Right atrium auricular region (tissue), 2 donors: ENCODE data around the gene GTPBP1. TPM values are rescaled to one million over a fixed set of nuclear protein-coding genes. Genes with fewer than 3 reads are reported as not detected.

Experiments used
- DNase-seq: peaks from one replicate; pipeline ENCODE4 v3.0.0-alpha.2; 2019; ENCODE audit warnings: low spot score
- H3K27ac ChIP-seq, 2 donors: fragments of 200-600 bp; sonication (generic); 1 replicate in 1 of 2; 2 replicates in 1 of 2; pipeline ENCODE4 v1.5.1; 2016 to 2019
- H3K27me3 ChIP-seq, 2 donors: fragments of 200-600 bp; sonication (generic); one replicate each; pipeline versions ENCODE4 v1.5.1 to v1.6.0; 2017 to 2019
- H3K36me3 ChIP-seq: fragments of 200-600 bp; sonication (generic); one replicate; pipeline ENCODE4 v1.5.1; 2016
- H3K4me1 ChIP-seq, 2 donors: fragments of 200-600 bp; sonication (generic); one replicate each; pipeline versions ENCODE4 v1.5.1 to v1.6.0; 2017 to 2019
- H3K4me3 ChIP-seq, 2 donors: fragments of 200-600 bp; sonication (generic); 1 replicate in 1 of 2; 2 replicates in 1 of 2; pipeline ENCODE4 v1.5.1; 2017 to 2019; ENCODE audit warnings: mild to moderate bottlenecking in 1 of 2, moderate library complexity in 1 of 2
- H3K9me3 ChIP-seq, 2 donors: fragments of 200-600 bp; sonication (generic); one replicate each; pipeline ENCODE4 v1.5.1; 2019
- CTCF ChIP-seq, 2 donors: fragments of 200-600 bp; sonication (generic); IDR thresholded peaks; one replicate each; pipeline ENCODE4 v1.5.1; 2019; ENCODE audit warnings: antibody characterized with exemption in 2 of 2
- total RNA-seq, 2 donors: library from RNA; depleted of rRNA; stranded (reverse); fragments of >200 nt; gene quantifications; one replicate each; pipeline ENCODE4 v1.1.0, GENCODE V29; 2016

Gene GTPBP1
- total RNA-seq, 2 donors from 2014 or later = 23.2 to 32.2 TPM

GRCh38 chr22:38770257-38770949, 64.7 kb downstream of the GTPBP1 start:
- no peak for DNase-seq
- TF ChIP-seq CTCF (IDR thresholded peaks at IDR 0.05) = no peak
- H3K9me3 ChIP-seq = no peaks in the 10 kb centered on the region
- H3K36me3 ChIP-seq = no peaks in the 10 kb centered on the region
- H3K4me3 ChIP-seq = no peak overlapping the region
- H3K27me3 ChIP-seq = no peaks in the 10 kb centered on the region
- H3K4me1 ChIP-seq = peaks cover 0 to 6% of the 10 kb centered on the region in 2 donors
- no peak overlapping the region for H3K27ac ChIP-seq

GRCh38 chr22:38772623-38772873, 66.8 kb downstream of the GTPBP1 start:
- DNase-seq = no peak
- H3K9me3 ChIP-seq = no peaks in the 10 kb centered on the region
- TF ChIP-seq CTCF (IDR thresholded peaks at IDR 0.05) = no peak
- no peaks in the 10 kb centered on the region for H3K27me3 ChIP-seq
- no peaks in the 10 kb centered on the region for H3K36me3 ChIP-seq
- no peak overlapping the region for H3K27ac ChIP-seq
- no peak overlapping the region for H3K4me3 ChIP-seq
- H3K4me1 ChIP-seq = peaks cover 0 to 16% of the 10 kb centered on the region in 2 donors

- Histone ChIP-seq H3K9me3 (no peaks in the 10 kb centered on the region), H3K27me3 (no peaks in the 10 kb centered on the region), H3K36me3 (peaks cover under 1% of the 10 kb centered on the region), H3K4me3 (no peak overlapping the region), H3K27ac (no peak overlapping the region), H3K4me1 (peaks cover 0 to 16% of the 10 kb centered on the region in 2 donors)
- TF ChIP-seq CTCF (IDR thresholded peaks at IDR 0.05) = no peak
- no peak for DNase-seq
Measured at GRCh38 chr22:38773363-38773946, 67.7 kb downstream of the GTPBP1 start.

GRCh38 chr22:38774496-38775166, 68.9 kb downstream of the GTPBP1 start:
- peaks cover 11% of the 10 kb centered on the region for H3K36me3 ChIP-seq
- H3K9me3 ChIP-seq = no peaks in the 10 kb centered on the region
- H3K4me1 ChIP-seq = peaks cover 0 to 10% of the 10 kb centered on the region in 2 donors
- no peak overlapping the region for H3K27ac ChIP-seq
- DNase-seq = no peak
- no peak for TF ChIP-seq CTCF (IDR thresholded peaks at IDR 0.05)
- no peak overlapping the region for H3K4me3 ChIP-seq
- H3K27me3 ChIP-seq = no peaks in the 10 kb centered on the region

GRCh38 chr22:38775656-38776055, 69.9 kb downstream of the GTPBP1 start:
- Histone ChIP-seq H3K27ac (no peak overlapping the region), H3K27me3 (no peaks in the 10 kb centered on the region), H3K36me3 (peaks cover 14% of the 10 kb centered on the region), H3K9me3 (no peaks in the 10 kb centered on the region), H3K4me1 (peaks cover 0 to 17% of the 10 kb centered on the region in 2 donors), H3K4me3 (no peak overlapping the region)
- no peak for DNase-seq
- TF ChIP-seq CTCF (IDR thresholded peaks at IDR 0.05) = no peak
